OCI-LY1 (cell line): Measurements from ENCODE around the gene SLC6A16.

Experiments used
- EZH2 ChIP-seq: fragments of 200-600 bp; sonication (generic), shearing (Covaris generic); IDR thresholded peaks from 2 replicates; pipeline ENCODE4 v1.8.0; 2017; ENCODE audit warnings: borderline replicate concordance, mixed run types, mild to moderate bottlenecking, antibody characterized with exemption, low read length, moderate library complexity, mixed read lengths
- TF ChIP-seq, protein P1 (sequence below): fragments of 200-600 bp; sonication (generic), shearing (Covaris generic); IDR thresholded peaks from 2 replicates; pipeline ENCODE4 v1.5.1; 2017; ENCODE audit warnings: mild to moderate bottlenecking, antibody characterized with exemption, low read length, moderate library complexity, mixed read lengths

DNA sequence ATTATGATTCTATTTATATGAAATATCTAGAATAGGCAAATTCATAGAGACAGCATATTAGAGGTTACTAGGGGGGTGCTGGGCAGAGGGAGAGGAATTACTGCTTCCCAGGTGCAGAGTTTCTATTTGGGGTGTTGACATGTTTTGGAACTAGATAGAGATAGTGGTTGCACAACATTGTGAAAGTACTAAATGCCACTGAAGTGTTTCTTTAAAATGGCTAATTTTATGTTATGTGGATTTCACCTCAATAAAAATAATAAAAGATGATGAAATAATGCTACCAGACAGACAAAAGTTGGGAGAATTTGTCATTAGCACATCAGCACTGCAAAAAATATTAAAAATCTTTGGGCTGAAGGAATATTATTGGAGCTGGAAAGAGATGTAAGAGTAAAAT, 63.4 kb downstream of the SLC6A16 start:
- TF ChIP-seq, protein P1, sequence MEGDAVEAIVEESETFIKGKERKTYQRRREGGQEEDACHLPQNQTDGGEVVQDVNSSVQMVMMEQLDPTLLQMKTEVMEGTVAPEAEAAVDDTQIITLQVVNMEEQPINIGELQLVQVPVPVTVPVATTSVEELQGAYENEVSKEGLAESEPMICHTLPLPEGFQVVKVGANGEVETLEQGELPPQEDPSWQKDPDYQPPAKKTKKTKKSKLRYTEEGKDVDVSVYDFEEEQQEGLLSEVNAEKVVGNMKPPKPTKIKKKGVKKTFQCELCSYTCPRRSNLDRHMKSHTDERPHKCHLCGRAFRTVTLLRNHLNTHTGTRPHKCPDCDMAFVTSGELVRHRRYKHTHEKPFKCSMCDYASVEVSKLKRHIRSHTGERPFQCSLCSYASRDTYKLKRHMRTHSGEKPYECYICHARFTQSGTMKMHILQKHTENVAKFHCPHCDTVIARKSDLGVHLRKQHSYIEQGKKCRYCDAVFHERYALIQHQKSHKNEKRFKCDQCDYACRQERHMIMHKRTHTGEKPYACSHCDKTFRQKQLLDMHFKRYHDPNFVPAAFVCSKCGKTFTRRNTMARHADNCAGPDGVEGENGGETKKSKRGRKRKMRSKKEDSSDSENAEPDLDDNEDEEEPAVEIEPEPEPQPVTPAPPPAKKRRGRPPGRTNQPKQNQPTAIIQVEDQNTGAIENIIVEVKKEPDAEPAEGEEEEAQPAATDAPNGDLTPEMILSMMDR = no peak
- no peak for TF ChIP-seq EZH2
